Measurements from ENCODE around the gene SLC8A1.

SLC8A1 gene

GRCh38 chr2:40410695-40411094 lies 41.2 kb downstream of the SLC8A1 start:
- DNase-seq (ENCODE audit: low spot score in 2 of 2) (no peak), ATAC-seq (replicated peaks; ENCODE audit: extremely low read depth, poor library complexity, severe bottlenecking) (no peak)
- Mint-ChIP-seq H3K4me3 (no peak overlapping the region), H3K36me3 (ENCODE audit: insufficient read depth) (no peaks in the 10 kb centered on the region), H3K4me1 (no peaks in the 10 kb centered on the region), H3K27me3 (no peaks in the 10 kb centered on the region), H3K27ac (ENCODE audit: low read depth) (no peak overlapping the region), H3K9me3 (no peaks in the 10 kb centered on the region)

DNA sequence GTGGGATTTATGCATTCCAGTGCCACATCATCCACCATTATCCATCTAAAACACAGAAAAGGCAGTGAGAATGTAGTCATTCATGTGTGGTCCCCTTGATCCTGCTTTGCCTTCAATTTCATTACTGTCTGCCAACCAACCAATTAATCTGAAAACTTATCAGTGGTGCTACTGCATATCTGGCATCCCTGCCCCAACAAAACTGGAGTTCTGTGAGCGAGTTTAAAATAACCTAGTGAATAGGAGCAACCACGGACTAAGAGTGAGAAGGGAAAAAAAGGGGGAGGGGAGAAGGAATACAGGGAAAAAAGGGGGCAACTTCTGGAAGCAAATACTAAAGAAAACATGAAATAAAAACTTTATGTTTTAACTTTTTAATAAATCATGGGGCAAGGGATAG lies 42.2 kb downstream of the SLC8A1 start:
- DNase-seq (ENCODE audit: low spot score in 2 of 2) (no peak), ATAC-seq (replicated peaks; ENCODE audit: extremely low read depth, poor library complexity, severe bottlenecking) (no peak)
- H3K36me3 Mint-ChIP-seq (ENCODE audit: insufficient read depth), result no peaks in the 10 kb centered on the region
- no peak overlapping the region for H3K4me3 Mint-ChIP-seq
- no peaks in the 10 kb centered on the region for H3K27me3 Mint-ChIP-seq
- H3K9me3 Mint-ChIP-seq, result no peaks in the 10 kb centered on the region
- no peak overlapping the region for H3K27ac Mint-ChIP-seq (ENCODE audit: low read depth)
- no peaks in the 10 kb centered on the region for H3K4me1 Mint-ChIP-seq

DNA sequence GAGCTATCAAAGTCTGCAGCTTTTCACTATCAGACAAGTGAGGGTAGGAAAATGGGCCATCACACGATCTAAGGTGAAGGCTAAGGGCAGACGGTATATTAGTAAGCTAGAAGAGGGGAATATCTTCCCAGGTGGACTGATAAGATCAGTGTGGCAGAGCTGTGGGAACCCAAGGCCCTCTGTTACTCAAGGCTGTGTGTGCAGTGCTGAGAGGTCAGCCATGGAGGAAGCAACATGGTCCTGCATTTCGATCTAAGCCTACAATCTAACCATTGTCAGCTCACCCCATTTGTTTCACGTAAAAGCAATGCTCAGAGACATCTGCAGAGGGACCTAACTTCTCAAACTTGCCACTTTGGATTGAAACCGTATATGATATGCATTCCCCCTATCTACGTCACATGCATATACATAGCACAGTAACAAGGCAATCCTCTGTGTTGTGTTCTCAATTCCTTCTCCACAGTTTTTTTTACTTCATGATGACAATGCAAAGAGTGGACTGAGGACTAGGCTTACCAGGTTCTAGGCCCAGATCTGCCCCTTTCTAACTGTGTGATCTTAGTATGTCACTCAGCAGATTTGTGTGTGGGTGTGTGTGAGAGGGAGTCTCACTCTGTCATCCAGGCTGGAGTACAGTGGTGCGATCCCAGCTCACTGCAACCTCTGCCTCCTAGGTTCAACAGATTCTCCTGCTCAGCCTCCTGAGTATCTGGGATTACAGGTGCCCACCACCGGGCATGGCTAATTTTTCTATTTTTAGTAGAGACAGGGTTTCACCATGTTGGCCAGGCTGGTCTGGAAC lies 45.2 kb downstream of the SLC8A1 start:
- H3K27ac Mint-ChIP-seq (ENCODE audit: low read depth), result no peak overlapping the region

DNA sequence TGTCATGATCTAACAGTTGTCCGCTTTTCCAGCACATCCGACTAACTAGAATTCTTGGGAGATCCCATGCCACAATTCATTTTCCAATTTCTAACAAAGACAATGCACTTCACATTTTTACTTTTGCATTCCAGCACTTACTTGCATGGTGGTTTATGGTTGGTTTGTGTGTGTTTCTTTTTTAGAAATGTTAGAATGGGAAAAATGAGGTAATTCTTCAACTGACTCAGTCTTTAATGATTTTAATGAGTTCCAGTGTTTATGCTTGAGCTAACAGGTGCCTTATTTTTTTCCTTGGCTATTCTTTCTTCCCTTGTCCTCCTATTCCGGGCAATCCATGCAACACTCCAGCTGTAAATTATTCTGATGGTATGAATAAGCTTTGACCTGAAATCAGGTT lies 46.4 kb downstream of the SLC8A1 start:
- H3K27me3 Mint-ChIP-seq, result no peaks in the 10 kb centered on the region
- H3K9me3 Mint-ChIP-seq, result peaks cover 3% of the 10 kb centered on the region
- no peak overlapping the region for H3K4me3 Mint-ChIP-seq
- H3K36me3 Mint-ChIP-seq (ENCODE audit: insufficient read depth), result no peaks in the 10 kb centered on the region
- ATAC-seq (replicated peaks; ENCODE audit: extremely low read depth, poor library complexity, severe bottlenecking) (no peak), DNase-seq (ENCODE audit: low spot score in 2 of 2) (no peak)
- no peak overlapping the region for H3K27ac Mint-ChIP-seq (ENCODE audit: low read depth)
- H3K4me1 Mint-ChIP-seq, result no peaks in the 10 kb centered on the region

More for the DNA sequence above, 45.2 kb downstream of the SLC8A1 start:
- no peaks in the 10 kb centered on the region for H3K9me3 Mint-ChIP-seq
- no peaks in the 10 kb centered on the region for H3K27me3 Mint-ChIP-seq
- DNase-seq (ENCODE audit: low spot score in 2 of 2) (no peak), ATAC-seq (replicated peaks; ENCODE audit: extremely low read depth, poor library complexity, severe bottlenecking) (no peak)
- H3K4me3 Mint-ChIP-seq, result no peak overlapping the region
- no peaks in the 10 kb centered on the region for H3K4me1 Mint-ChIP-seq
- H3K36me3 Mint-ChIP-seq (ENCODE audit: insufficient read depth), result no peaks in the 10 kb centered on the region

GRCh38 chr2:40404517-40404916 lies 47.4 kb downstream of the SLC8A1 start:
- DNase-seq (ENCODE audit: low spot score in 2 of 2), result no peak
- Mint-ChIP-seq H3K9me3 (peaks cover 9% of the 10 kb centered on the region), H3K27ac (ENCODE audit: low read depth) (no peak overlapping the region), H3K27me3 (no peaks in the 10 kb centered on the region), H3K4me1 (no peaks in the 10 kb centered on the region), H3K36me3 (ENCODE audit: insufficient read depth) (peaks cover 2% of the 10 kb centered on the region), H3K4me3 (no peak overlapping the region)
- no peak for ATAC-seq (replicated peaks; ENCODE audit: extremely low read depth, poor library complexity, severe bottlenecking)

- H3K9me3 Mint-ChIP-seq, result peaks cover 15% of the 10 kb centered on the region
- H3K27ac Mint-ChIP-seq (ENCODE audit: low read depth), result no peak overlapping the region
- DNase-seq (ENCODE audit: low spot score in 2 of 2), result no peak
- H3K4me3 Mint-ChIP-seq, result no peak overlapping the region
- no peaks in the 10 kb centered on the region for H3K27me3 Mint-ChIP-seq
- peaks cover 2% of the 10 kb centered on the region for H3K36me3 Mint-ChIP-seq (ENCODE audit: insufficient read depth)
- no peak for ATAC-seq (replicated peaks; ENCODE audit: extremely low read depth, poor library complexity, severe bottlenecking)
- H3K4me1 Mint-ChIP-seq, result no peaks in the 10 kb centered on the region
These were observed 48.6 kb downstream of the SLC8A1 start for GRCh38 chr2:40403233-40403836.

DNA sequence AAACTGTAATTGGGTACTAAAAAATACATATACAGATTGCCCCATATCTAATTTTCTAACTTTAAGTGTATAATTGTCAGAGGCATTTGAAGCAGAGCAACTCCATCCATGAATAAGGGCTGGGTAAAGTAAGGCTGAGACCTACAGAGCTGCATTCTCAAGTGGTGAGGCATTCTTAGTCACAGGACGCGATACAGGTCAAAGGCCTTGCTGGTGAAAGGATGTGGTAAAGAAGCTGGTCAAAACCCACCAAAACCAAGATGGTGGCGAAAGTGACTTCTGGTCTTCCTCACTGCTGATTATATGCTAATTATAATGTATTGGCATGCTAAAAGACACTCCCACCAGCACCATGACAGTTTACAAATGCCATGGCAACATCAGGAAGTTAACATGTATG lies 50.0 kb downstream of the SLC8A1 start:
- H3K36me3 Mint-ChIP-seq (ENCODE audit: insufficient read depth), result peaks cover 2% of the 10 kb centered on the region
- H3K27ac Mint-ChIP-seq (ENCODE audit: low read depth), result no peak overlapping the region
- peaks cover 15% of the 10 kb centered on the region for H3K9me3 Mint-ChIP-seq
- no peak overlapping the region for H3K4me3 Mint-ChIP-seq
- no peaks in the 10 kb centered on the region for H3K27me3 Mint-ChIP-seq
- DNase-seq (ENCODE audit: low spot score in 2 of 2), result no peak
- no peak for ATAC-seq (replicated peaks; ENCODE audit: extremely low read depth, poor library complexity, severe bottlenecking)
- no peaks in the 10 kb centered on the region for H3K4me1 Mint-ChIP-seq

DNA sequence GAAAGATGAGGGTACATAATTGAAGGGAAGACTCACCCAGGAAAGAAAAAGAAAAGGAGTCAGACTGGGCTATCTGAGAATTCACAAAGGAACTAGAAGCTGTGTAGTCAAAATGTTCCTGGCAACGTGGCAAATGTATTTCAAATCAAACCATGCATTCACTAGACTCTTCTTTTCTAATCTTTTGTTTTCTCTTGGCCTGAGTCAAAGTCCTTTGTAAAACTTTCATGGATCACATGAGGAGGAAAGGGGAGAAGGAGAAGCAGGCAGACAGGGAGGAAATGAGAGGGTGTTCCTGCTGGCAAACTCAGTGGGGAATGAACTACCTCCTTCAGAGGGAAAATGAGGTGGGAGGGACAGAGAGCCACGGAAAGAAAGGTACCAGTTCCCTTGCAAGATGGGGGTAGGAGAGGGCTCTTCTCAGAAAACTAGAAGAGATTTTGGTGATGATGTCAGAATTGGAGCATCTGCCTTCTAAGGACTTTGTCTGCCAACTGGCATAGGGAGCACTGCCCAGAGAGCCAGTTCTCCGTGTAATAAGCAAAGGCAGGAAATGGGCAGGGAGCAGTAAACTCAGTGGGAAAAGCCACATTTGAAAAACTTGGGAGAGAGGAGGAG lies 51.4 kb downstream of the SLC8A1 start:
- ATAC-seq (replicated peaks; ENCODE audit: extremely low read depth, poor library complexity, severe bottlenecking) (no peak), DNase-seq (ENCODE audit: low spot score in 2 of 2) (no peak)
- Mint-ChIP-seq H3K36me3 (ENCODE audit: insufficient read depth) (peaks cover 2% of the 10 kb centered on the region), H3K9me3 (peaks cover 15% of the 10 kb centered on the region), H3K4me3 (no peak overlapping the region), H3K27me3 (no peaks in the 10 kb centered on the region), H3K4me1 (no peaks in the 10 kb centered on the region), H3K27ac (ENCODE audit: low read depth) (no peak overlapping the region)

DNA sequence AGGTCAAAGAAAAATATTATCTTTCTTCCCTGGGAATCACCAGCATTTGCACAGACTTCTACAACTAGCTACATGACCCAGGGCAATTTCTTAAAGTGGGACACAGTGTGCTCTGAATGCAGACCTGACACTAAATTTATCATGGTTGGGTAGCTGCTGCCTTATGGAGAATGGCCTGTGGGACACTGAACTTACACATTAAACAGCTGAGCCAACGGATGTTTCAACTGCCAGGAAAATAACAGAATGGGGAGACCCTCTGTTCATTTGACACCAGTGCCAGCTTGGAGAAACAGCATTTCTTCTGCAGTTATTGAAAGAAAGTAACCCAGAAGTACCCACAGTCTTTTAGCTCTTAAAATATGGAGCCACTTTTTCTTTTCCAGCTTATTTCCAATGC lies 54.1 kb downstream of the SLC8A1 start:
- DNase-seq (ENCODE audit: low spot score in 2 of 2) (no peak), ATAC-seq (replicated peaks; ENCODE audit: extremely low read depth, poor library complexity, severe bottlenecking) (no peak)
- no peak overlapping the region for H3K4me3 Mint-ChIP-seq
- H3K9me3 Mint-ChIP-seq, result peaks cover 15% of the 10 kb centered on the region
- no peaks in the 10 kb centered on the region for H3K27me3 Mint-ChIP-seq
- H3K4me1 Mint-ChIP-seq, result no peaks in the 10 kb centered on the region
- peaks cover 2% of the 10 kb centered on the region for H3K36me3 Mint-ChIP-seq (ENCODE audit: insufficient read depth)
- H3K27ac Mint-ChIP-seq (ENCODE audit: low read depth), result no peak overlapping the region

DNA sequence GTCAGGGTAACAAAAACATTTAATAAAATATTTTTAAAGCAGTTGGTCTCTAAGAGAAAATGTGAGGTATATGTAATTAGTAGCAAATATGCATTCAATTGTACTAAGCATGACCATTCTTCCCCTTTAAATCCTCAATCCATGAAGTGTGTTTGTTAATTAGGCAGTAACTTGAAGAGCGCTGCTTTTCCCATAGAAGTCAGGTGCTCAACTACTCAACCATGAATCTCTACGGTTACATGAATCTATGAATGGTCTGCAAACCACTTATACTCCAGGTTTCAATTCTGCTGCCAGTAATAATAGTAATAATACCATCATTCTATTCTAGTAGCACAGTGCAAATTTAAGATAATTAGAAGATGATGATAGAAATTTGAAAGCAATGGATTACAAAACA lies 55.8 kb downstream of the SLC8A1 start:
- H3K27ac Mint-ChIP-seq (ENCODE audit: low read depth), result no peak overlapping the region
- peaks cover 2% of the 10 kb centered on the region for H3K36me3 Mint-ChIP-seq (ENCODE audit: insufficient read depth)
- H3K27me3 Mint-ChIP-seq, result no peaks in the 10 kb centered on the region
- ATAC-seq (replicated peaks; ENCODE audit: extremely low read depth, poor library complexity, severe bottlenecking) (no peak), DNase-seq (ENCODE audit: low spot score in 2 of 2) (no peak)
- H3K4me1 Mint-ChIP-seq, result no peaks in the 10 kb centered on the region
- H3K9me3 Mint-ChIP-seq, result peaks cover 21% of the 10 kb centered on the region
- no peak overlapping the region for H3K4me3 Mint-ChIP-seq

- peaks cover 2% of the 10 kb centered on the region for H3K36me3 Mint-ChIP-seq (ENCODE audit: insufficient read depth)
- H3K9me3 Mint-ChIP-seq, result peaks cover 18% of the 10 kb centered on the region
- no peak overlapping the region for H3K4me3 Mint-ChIP-seq
- no peaks in the 10 kb centered on the region for H3K4me1 Mint-ChIP-seq
- ATAC-seq (replicated peaks; ENCODE audit: extremely low read depth, poor library complexity, severe bottlenecking), result no peak
- no peak overlapping the region for H3K27ac Mint-ChIP-seq (ENCODE audit: low read depth)
- no peaks in the 10 kb centered on the region for H3K27me3 Mint-ChIP-seq
- DNase-seq (ENCODE audit: low spot score in 2 of 2), result no peak
These were observed 56.5 kb downstream of the SLC8A1 start for GRCh38 chr2:40395169-40396073.

GRCh38 chr2:40394597-40394996 lies 57.3 kb downstream of the SLC8A1 start:
- DNase-seq (ENCODE audit: low spot score in 2 of 2), result no peak
- H3K4me1 Mint-ChIP-seq, result no peaks in the 10 kb centered on the region
- H3K36me3 Mint-ChIP-seq (ENCODE audit: insufficient read depth), result no peaks in the 10 kb centered on the region
- H3K4me3 Mint-ChIP-seq, result no peak overlapping the region
- ATAC-seq (replicated peaks; ENCODE audit: extremely low read depth, poor library complexity, severe bottlenecking), result no peak
- H3K9me3 Mint-ChIP-seq, result peaks cover 12% of the 10 kb centered on the region
- H3K27ac Mint-ChIP-seq (ENCODE audit: low read depth), result no peak overlapping the region
- H3K27me3 Mint-ChIP-seq, result no peaks in the 10 kb centered on the region
